ES-I3 (cell line): ENCODE measurements around the gene COMMD4.
A peak's percentile ranks its signal among the peaks of the same experiment; 100 is the strongest.
"Not testable (repeated sequence)": the region's sequence is repeated elsewhere in the genome, so short reads cannot be mapped to it uniquely, and the experiment has no call there.

Experiments used
- H3K36me3 ChIP-seq: 2 replicates; pipeline ENCODE4 v1.6.1; 2013; ENCODE audit warnings: mild to moderate bottlenecking, low read length, control low read depth, moderate library complexity; ENCODE audit not compliant: insufficient read depth
- H3K4me1 ChIP-seq: 2 replicates; pipeline ENCODE4 v1.6.1; 2013; ENCODE audit warnings: mild to moderate bottlenecking, control low read depth, low read length; ENCODE audit not compliant: insufficient read depth
- H3K9ac ChIP-seq: 2 replicates; pipeline ENCODE4 v1.6.1; 2013; ENCODE audit warnings: low read depth, mild to moderate bottlenecking, low read length, moderate library complexity
- H3K9me3 ChIP-seq: 2 replicates; pipeline ENCODE4 v1.6.1; 2013; ENCODE audit warnings: mild to moderate bottlenecking, low read length, moderate library complexity; ENCODE audit not compliant: control insufficient read depth, insufficient read depth

COMMD4 gene

DNA sequence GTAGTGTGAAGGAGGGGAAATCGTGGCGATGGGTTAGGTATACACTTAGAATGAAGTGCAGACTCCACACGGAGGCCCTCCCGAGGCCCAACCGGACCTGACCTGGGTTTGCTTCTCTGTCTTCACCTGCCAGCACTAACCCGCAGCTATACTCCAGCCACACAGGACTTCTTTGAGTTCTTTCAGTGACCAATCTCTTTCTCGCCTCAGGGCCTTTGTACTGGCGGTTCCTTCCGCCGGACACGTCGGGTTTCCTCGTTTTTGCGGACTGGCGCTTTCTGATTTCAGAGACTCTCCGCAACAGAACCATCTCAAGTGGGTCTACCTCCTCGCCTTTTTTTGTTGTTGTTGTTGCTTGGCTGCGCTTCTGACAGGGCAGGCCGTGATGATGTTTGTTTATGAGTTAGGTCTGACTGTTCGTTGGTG is 10.9 kb downstream of the COMMD4 start, which contains the start of gene NEIL1:
NEIL1 (plus strand) TSS at position 244 of the 426 bp plus-strand sequence. CDS start 1,867 bp downstream, outside the sequence.
- no peaks in the 10 kb centered on the region for H3K9me3 ChIP-seq
- H3K9ac ChIP-seq: peak within 1 kb of the TSS; percentile 66
- no peaks in the 10 kb centered on the region for H3K36me3 ChIP-seq
- no peaks in the 10 kb centered on the region; the same call in 1 of the 2 replicates for H3K4me1 ChIP-seq

DNA sequence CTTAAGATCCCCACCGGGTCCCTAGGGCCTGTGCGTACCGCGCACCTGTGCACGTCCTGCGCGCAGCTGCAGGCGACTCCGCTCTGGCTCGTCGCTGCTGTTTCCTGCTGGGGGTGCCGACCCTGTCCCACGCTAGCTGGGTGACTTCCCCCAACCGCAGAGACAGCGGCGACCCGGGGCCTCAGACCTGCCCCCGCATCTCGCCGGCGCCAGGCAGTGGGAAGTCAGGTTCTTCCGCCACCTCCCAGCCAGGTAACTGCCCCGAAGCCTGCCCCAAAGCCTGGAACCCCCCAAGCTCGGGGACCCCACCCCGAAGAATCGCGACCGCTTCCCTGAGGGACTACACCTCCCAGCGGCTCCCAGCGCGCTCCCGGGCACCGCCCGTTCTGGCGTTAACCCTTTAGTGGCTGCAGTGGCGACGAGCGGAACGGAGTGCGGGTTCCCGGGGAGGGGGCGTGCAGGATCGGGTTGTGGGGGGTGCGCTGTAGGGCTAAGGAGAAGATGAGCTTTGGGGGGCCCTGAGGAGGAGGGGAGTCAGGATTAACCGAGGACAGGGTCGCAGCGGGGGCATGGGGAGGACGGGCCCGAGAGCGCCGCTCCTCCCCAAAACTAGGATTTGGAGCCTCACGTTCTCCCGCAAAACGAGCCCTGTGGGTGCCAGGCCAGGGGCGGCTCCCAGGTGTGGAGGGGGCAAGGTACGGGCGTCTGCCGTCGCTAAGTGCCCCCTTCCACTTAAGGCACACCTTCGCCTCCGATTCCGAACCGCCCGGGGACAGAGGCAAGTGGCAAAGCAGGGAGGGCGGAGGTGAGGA is 11.6 kb downstream of the COMMD4 start:
- Histone ChIP-seq H3K4me1 (no peaks in the 10 kb centered on the region; the same call in 1 of the 2 replicates), H3K9me3 (no peaks in the 10 kb centered on the region), H3K9ac (peak overlapping the region; percentile 66), H3K36me3 (no peaks in the 10 kb centered on the region)

DNA sequence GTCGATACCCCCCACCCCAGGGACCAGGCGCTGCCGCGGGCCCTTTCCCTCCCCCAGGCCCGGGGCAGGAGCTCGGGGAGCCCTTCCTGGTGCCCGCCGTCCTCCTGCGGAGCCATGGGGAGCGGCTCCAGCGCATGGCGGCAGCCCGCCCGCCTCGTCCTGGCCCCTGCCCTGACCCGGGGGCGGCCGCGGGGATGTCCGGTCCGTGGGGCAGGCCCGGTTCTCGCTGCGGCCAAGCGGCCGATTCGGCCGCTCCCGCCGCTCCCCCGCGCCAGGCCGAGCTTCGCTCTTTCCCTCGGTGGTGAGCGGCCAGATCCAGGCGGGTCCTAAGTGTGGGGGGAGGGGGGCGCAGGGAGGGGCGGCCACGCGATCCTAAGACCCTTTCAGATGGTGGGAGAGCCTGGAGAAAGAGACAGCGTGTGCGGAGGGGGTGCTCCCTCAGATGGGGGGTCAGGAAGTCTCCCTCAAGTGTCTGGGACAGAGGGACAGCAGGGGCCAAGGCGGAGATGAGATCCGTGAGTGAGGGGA is 12.2 kb downstream of the COMMD4 start:
- H3K9ac ChIP-seq: peak overlapping the region; percentile 66
- no peaks in the 10 kb centered on the region for H3K9me3 ChIP-seq
- no peaks in the 10 kb centered on the region for H3K36me3 ChIP-seq
- H3K4me1 ChIP-seq: no peaks in the 10 kb centered on the region; the same call in 1 of the 2 replicates

DNA sequence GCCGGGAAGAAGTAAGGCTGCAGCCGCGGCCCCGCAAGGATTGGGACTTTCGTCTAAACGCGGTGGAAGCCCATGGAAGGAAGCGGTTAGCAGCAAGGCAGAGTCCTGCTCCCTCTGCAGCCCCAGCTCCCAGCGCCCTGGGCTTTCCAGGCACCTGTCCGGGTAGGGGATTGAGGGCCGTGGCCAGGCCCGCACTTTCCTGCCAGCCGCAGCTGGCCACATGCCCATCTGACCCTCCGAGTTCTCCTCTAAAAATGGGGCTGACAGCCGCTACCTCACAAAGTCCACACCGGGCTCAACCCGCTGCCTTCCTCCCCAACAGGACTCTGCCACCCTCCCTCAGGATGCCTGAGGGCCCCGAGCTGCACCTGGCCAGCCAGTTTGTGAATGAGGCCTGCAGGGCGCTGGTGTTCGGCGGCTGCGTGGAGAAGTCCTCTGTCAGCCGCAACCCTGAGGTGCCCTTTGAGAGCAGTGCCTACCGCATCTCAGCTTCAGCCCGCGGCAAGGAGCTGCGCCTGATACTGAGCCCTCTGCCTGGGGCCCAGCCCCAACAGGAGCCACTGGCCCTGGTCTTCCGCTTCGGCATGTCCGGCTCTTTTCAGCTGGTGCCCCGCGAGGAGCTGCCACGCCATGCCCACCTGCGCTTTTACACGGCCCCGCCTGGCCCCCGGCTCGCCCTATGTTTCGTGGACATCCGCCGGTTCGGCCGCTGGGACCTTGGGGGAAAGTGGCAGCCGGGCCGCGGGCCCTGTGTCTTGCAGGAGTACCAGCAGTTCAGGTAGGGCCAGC is 12.9 kb downstream of the COMMD4 start:
- no peaks in the 10 kb centered on the region for H3K36me3 ChIP-seq
- H3K9ac ChIP-seq: peak overlapping the region; percentile 66
- no peaks in the 10 kb centered on the region; the same call in 1 of the 2 replicates for H3K4me1 ChIP-seq
- H3K9me3 ChIP-seq: no peaks in the 10 kb centered on the region

DNA sequence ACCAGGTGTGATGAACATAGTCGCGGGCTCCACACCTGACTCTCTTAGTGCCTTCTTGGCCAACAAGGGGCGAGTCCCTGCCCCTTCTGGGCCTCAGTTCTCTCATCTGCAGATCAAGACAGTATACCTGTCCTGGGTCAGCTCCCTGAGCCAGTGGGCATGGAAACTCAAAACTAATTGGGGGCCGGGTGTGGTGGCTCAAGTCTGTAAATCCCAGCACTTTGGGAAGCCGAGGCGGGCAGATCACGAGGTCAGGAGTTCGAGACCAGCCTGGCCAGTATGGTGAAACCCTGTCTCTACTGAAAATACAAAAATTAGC is 13.4 kb downstream of the COMMD4 start:
- H3K9me3 ChIP-seq: not testable (repeated sequence)

DNA sequence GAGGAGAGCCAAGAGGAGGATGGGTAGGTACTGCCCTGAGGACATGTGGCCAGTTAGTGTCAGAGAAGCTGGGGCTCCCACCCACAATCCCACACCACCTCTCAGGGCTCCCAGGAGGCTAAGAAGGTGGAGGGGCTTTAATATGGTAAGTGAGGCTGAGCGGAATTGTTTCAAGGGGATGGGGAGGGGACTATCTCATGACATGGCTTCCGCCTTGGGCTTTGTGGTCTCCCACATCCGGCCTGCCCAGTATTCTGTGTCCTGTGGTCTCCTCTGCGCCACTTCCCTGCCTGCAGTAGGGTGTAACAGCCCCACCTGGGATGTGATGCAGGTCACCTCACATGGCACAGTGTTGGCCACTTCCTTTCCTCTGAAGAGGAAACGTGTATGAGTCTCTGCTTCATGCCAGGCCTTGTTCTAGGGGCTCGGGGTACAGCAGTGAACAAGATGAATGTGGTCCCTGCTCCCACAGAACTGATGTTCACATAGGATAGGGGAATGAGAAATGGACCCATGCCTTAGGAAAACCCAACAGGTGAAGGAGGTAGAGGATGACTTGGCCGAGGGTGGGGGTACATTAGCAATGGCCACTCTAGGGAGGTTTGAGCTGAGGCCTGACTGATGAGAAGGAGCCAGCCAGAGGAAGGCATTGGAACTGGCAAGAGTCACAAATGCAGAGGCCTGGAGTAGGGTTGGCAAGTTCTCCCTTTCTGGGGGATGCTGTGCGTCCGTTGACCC is 14.2 kb downstream of the COMMD4 start:
- H3K4me1 ChIP-seq: no peaks in the 10 kb centered on the region; the same call in 1 of the 2 replicates
- no peaks in the 10 kb centered on the region for H3K9me3 ChIP-seq
- H3K9ac ChIP-seq: no peak overlapping the region
- H3K36me3 ChIP-seq: no peaks in the 10 kb centered on the region

More for the DNA sequence above, 13.4 kb downstream of the COMMD4 start:
- H3K9ac ChIP-seq, H3K4me1 ChIP-seq, H3K36me3 ChIP-seq: not testable (repeated sequence)

DNA sequence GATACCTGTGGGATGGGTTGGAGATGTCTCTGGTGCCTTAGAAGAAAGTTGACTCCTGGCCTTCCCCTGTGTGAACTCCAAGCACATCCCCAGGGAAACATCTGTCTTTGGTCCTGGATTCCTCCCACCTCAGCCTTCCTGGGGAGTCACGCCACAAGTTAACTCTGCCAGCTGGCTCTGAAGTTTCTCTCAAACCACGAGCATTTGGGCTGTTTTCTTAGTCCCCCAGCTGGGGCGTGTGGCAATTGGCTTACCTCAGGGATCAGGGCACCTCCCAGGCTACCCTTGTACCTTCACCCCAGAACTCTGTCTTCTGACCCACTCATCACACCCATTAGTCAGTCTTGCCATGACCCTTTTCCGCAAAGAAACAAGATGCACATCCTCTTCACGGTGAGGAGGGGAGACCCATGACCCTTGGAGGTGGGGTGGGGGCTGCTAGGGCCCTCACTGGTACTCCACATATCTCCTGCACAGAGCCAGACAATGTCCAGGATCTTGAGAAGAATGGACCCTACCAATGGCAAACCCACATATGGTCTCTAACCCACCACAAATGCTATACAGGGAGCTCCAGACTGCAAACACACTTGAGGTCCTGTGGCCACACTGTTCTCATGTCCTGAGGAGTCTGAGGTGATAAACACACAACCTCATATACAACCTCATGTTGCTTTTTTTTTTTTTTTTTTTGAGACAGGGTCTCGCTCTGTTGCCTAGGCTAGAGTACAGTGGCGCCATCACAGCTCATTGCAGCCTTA is 14.9 kb downstream of the COMMD4 start:
- Histone ChIP-seq H3K9me3 (no peaks in the 10 kb centered on the region), H3K36me3 (no peaks in the 10 kb centered on the region), H3K9ac (no peak overlapping the region), H3K4me1 (no peaks in the 10 kb centered on the region; the same call in 1 of the 2 replicates)

DNA sequence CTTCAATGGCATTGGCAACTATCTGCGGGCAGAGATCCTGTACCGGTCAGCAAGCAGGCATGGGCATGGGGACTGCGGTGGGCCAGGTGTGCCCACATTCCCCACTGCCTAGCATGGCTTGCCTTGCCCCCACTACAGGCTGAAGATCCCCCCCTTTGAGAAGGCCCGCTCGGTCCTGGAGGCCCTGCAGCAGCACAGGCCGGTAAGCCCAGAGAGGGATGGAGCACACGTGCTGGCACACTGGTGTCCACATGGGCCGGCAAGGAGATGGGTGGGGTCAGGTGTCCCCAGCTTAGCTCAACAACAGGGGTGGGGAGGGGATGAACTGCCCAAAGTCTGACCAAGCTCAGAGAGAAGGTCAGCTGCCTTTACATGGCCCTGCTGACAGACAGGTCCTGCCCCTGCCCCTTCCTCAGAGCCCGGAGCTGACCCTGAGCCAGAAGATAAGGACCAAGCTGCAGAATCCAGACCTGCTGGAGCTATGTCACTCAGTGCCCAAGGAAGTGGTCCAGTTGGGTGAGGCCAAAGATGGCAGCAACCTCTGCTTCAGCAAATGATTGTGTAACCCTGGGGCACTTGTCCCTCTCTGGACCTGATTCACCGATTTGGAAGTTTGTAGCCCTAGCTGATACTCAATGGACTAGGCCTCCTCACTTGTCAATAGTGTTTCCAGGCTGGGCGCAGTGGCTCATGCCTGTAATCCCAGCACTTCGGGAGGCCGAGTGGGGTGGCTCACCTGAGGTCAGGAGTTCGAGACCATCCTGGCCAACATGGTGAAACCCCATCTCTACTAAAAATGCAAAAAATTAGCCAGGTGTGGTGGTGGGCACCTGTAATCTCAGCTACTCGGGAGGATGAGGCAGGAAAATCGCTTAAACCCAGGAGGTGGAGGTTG is 16.6 kb downstream of the COMMD4 start:
- no peaks in the 10 kb centered on the region for H3K9me3 ChIP-seq
- H3K4me1 ChIP-seq: no peaks in the 10 kb centered on the region; the same call in 1 of the 2 replicates
- H3K9ac ChIP-seq: no peak overlapping the region
- H3K36me3 ChIP-seq: no peaks in the 10 kb centered on the region

DNA sequence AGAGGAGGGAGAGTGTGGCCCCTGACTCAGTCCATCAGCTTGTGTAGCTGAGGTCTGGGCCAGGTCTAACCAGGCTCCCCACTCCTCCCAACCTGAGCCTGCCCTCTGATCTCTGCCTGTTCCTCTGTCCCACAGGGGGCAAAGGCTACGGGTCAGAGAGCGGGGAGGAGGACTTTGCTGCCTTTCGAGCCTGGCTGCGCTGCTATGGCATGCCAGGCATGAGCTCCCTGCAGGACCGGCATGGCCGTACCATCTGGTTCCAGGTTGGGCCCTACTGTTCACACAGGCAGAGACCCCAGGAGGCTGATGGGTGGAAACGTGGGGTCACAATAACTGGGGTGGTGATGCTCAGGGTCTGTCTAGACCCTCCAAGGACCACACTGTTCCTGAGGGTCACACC is 17.7 kb downstream of the COMMD4 start:
- Histone ChIP-seq H3K4me1 (no peaks in the 10 kb centered on the region; the same call in 1 of the 2 replicates), H3K9me3 (no peaks in the 10 kb centered on the region), H3K36me3 (no peaks in the 10 kb centered on the region), H3K9ac (no peak overlapping the region)

DNA sequence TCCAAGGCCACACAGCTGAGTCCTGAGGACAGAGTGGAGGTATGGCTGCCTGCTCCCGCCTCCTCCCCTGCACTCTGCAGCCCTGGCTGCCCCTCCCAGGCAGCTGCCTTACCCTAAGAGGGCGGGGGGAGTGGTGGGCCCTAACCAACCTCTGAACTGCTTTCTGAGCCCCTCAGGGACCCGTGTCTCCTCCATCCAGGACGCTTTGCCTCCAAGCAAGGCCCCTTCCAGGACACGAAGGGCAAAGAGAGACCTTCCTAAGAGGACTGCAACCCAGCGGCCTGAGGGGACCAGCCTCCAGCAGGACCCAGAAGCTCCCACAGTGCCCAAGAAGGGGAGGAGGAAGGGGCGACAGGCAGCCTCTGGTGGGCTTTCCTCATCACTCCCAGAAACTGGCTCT is 18.6 kb downstream of the COMMD4 start:
- Histone ChIP-seq H3K9ac (no peak overlapping the region), H3K4me1 (no peaks in the 10 kb centered on the region), H3K36me3 (peaks cover 1% of the 10 kb centered on the region; the same call in 1 of the 2 replicates), H3K9me3 (no peaks in the 10 kb centered on the region)

DNA sequence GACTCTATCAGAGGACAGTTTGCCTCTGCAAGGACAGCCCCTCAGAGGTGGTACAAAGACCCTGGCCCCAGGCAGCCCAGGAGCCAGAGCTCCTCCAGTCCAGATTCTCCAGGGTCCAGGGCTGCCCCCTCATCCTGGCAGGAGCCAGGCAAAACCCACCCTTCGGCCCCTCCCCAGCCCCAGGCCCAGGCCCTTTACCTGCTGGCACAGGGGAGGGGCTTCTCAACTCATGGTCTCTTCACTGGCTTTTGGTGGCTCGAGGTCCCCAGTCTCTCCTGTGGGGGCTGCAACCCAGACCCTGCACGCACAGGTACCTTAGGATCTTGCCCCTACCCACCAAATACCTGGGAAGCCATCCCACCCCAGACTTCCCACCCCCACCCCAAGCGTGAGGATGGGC is 19.5 kb downstream of the COMMD4 start:
- no peak overlapping the region for H3K9ac ChIP-seq
- no peaks in the 10 kb centered on the region for H3K4me1 ChIP-seq
- H3K36me3 ChIP-seq: peaks cover 2% of the 10 kb centered on the region; the same call in 1 of the 2 replicates
- H3K9me3 ChIP-seq: no peaks in the 10 kb centered on the region

DNA sequence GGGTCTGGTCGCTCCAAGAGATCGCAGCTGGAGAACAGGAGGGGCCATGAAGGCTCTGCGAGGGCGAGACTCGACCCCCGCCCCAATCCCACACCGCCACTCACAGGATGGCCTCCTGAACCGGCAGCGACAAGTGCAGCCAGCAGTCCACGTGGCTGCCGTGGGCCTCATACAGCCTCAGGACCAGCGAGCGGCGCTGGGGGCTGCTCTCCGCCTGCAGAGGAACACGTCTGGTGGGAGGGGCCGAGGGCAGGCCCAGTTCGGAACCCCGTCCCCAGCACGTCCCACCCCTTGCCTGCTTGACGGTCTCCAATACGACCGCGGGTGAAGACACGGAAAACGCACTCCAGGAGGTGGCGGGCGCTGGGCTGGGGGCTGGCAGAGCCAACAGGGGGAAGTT is 20.1 kb downstream of the COMMD4 start:
- Histone ChIP-seq H3K9me3 (no peaks in the 10 kb centered on the region), H3K9ac (no peak overlapping the region), H3K4me1 (no peaks in the 10 kb centered on the region), H3K36me3 (peaks cover 2% of the 10 kb centered on the region; the same call in 1 of the 2 replicates)

DNA sequence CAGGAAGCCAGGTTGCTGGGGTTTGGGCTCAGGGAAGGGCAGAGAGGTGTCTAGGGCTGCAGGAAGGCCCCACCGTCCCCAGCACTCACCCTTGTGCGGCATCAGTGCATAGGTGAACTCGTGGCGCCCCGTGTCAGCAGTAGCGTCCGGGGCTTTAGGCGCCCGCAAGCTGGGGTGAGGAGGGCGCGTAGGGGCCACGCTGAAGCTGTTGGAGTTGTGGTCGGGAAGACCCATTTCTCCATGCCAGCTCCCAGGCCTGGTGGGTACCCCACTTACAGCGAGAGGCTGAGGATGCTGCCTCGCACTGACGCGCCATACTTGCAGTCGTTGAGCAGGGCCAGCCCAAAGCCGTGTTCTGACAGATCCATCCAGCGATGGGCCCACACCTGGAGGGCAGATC is 20.7 kb downstream of the COMMD4 start:
- Histone ChIP-seq H3K9me3 (no peaks in the 10 kb centered on the region), H3K36me3 (peaks cover 2% of the 10 kb centered on the region; the same call in 1 of the 2 replicates), H3K4me1 (no peaks in the 10 kb centered on the region), H3K9ac (no peak overlapping the region)
